GM10248 (cell line): ENCODE results near the gene ZFYVE27.

ENCODE experiments used
- CTCF ChIA-PET: fragments of 300-600 bp; sonication (Branson Sonifier 250); formaldehyde crosslinking; extraction: SDS; loops from one replicate; lab custom pipeline; 2021; ENCODE audit warnings: antibody characterized with exemption; lab: Yijun Ruan, JAX
- POLR2A ChIA-PET: fragments of 350-650 bp; sonication (Branson Sonifier 250); formaldehyde crosslinking; extraction: SDS; loops from one replicate; lab custom pipeline; 2020; ENCODE audit warnings: antibody characterized with exemption; lab: Yijun Ruan, JAX
- DNase-seq: peaks from one replicate; pipeline ENCODE4 v3.0.0; 2012; ENCODE audit errors: extremely low spot score
- CTCF ChIP-seq: IDR thresholded peaks from 2 replicates; pipeline ENCODE4 v1.5.1; 2012; ENCODE audit warnings: mild to moderate bottlenecking, low read depth; ENCODE audit errors: extremely low read depth, missing control alignments, control extremely low read depth

The ZFYVE27 gene

GRCh38 chr10:97782455-97783228 is 45.7 kb downstream of the ZFYVE27 start:
- no peak for TF ChIP-seq CTCF
- POLR2A ChIA-PET = no interaction called here
- CTCF ChIA-PET = interaction anchor here (1.4 to 6.1 kb wide), 2 partner anchors 10 to 78 kb away, joined by 3 to 21 read pairs; no protein-coding TSS in a partner anchor
- no peak for DNase-seq

- CTCF ChIA-PET = interaction anchor here (6.1 kb wide), 1 partner anchor 8 kb away, joined by 21 read pairs; no protein-coding TSS in a partner anchor
- TF ChIP-seq CTCF = no peak
Measured at GRCh38 chr10:97784200-97784810, 47.4 kb downstream of the ZFYVE27 start.

GRCh38 chr10:97785231-97785630 is 48.3 kb downstream of the ZFYVE27 start:
- DNase-seq = no peak
- no peak for TF ChIP-seq CTCF
- CTCF ChIA-PET = no interaction called here
- POLR2A ChIA-PET = no interaction called here

More at GRCh38 chr10:97784200-97784810, 47.4 kb downstream of the ZFYVE27 start:
- DNase-seq = no peak
- POLR2A ChIA-PET = no interaction called here

GRCh38 chr10:97785731-97786130 is 48.8 kb downstream of the ZFYVE27 start:
- no peak for DNase-seq

GRCh38 chr10:97788552-97789442 is 51.9 kb downstream of the ZFYVE27 start:
- no peak for TF ChIP-seq CTCF
- DNase-seq = no peak
- POLR2A ChIA-PET = no interaction called here
- CTCF ChIA-PET = interaction anchor here (1.2 kb wide), 1 partner anchor 257 kb away, joined by 3 read pairs; no protein-coding TSS in a partner anchor

More at GRCh38 chr10:97785731-97786130, 48.8 kb downstream of the ZFYVE27 start:
- no peak for TF ChIP-seq CTCF
- CTCF ChIA-PET = no interaction called here
- POLR2A ChIA-PET = no interaction called here
